ENCODE data around the gene PLEKHA7.
"Not testable (repeated sequence)": the region's sequence is repeated elsewhere in the genome, so short reads cannot be mapped to it uniquely, and the experiment has no call there.

PLEKHA7 gene

DNA sequence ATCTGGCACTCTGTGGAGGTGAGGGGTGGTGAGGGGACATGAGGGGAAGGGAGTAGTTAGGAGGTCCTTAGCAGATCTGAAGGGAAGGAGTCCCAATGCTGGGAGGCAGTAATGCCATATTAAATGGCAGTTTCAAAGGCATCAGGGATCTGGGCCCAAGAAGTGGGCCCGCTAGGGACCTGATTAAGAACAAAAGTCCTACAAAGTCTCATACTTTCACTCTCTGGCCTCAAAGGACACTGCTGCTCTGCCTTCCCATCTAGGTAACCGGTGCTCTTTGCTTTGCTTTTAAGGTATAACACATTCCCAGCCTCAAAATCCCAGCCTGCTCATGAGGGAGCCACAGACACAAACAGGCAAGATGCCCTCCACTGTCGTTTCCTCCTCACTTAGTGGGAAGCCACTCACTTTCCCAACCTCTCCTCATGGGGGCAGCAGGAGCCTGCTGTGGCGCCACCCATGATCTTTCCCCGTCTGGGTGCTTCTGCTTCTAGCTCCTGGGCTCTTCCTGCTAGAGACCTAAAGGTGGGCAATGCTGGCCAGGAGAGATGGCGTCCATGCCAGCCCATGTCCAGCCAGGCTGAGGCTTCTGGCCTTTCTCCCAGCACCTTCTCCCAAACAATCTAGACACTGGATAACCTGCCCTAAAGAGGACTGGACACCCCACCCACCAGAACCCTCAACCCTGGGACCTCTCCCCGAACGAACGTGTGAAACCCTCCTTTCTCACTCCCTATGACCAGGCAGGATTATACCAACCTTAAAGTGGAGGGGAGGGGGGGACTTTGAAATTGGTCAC, 68.3 kb downstream of the PLEKHA7 start:
- DNase-seq (ENCODE audit: low read depth in 2 of 2): no peak

DNA sequence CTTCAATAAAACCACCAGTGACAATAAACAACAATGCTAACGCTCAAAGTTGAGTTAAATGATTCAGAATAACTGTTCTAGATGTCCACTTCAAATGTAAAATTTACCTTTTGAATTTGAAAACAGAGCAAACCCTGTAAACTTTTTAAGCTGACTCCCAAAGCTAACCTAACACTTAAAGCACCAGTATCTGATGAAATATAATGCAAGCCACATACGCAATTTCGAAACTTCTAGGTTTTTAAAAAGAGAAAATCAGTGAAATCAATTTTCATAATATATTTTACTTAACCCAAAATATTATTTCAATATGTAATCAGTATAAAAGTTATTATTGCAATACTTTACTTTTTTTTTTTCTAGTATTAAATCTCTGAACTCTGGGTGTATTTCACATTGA, 71.3 kb downstream of the PLEKHA7 start:
- no peak for DNase-seq (ENCODE audit: low read depth in 2 of 2)

DNA sequence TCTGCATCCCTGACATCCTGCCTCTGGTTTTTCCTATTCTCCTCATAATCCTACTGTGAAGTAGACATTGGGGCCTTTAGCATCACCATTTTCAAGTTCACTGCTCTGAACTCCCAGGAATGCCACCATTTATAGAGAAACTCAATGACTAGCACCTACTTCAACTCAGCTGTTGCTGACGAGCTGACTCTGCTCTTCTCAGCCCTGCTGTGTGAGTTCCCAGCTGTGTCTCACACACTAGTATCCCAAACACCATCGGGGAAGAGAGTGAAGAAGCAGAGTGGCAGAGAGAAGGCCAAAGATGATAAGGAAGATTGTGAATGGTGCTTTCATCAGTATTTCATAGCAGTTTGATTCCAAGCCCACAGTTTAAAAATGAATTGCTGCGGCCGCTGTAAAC, 71.9 kb downstream of the PLEKHA7 start:
- DNase-seq (ENCODE audit: low read depth in 2 of 2): no peak

DNA sequence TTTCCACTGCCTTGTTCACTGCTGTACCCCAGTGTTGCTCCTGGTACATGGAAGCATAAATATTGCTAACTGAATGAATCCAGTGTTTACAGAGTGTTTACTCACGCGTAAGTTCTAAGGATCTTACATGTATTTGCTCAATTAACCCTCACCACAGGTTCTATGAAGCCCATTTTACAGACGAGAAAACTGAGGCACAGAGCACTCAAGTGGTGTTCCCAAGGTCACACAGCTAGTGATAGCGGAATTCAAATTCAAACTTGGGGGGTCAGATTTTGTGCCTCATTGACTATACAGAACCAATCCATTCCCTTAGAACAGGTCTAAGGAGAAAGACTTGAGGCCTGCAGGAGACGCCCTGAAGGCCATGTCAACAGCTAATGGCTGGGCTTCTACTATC, 72.3 kb downstream of the PLEKHA7 start:
- DNase-seq (ENCODE audit: low read depth in 2 of 2): no peak

DNA sequence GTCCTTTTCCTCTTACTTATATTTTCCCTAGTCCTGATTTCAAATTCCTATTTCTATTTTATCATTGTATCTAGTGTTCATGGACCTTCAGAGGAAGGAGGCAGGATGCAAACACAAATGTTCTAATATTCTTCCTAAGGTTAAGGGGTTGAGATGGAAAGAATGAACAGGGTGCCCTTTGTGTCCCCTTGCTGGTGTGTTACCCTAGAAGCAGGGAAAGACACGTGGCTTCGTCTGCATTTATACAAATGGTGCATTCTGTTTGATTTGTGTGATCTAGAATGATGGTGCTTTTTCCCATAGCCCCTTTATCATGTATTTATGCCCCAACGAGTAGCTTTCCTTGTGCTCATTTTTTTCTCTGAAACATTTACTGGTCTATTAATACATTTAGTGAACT, 76.2 kb downstream of the PLEKHA7 start:
- DNase-seq (ENCODE audit: low read depth in 2 of 2): no peak

DNA sequence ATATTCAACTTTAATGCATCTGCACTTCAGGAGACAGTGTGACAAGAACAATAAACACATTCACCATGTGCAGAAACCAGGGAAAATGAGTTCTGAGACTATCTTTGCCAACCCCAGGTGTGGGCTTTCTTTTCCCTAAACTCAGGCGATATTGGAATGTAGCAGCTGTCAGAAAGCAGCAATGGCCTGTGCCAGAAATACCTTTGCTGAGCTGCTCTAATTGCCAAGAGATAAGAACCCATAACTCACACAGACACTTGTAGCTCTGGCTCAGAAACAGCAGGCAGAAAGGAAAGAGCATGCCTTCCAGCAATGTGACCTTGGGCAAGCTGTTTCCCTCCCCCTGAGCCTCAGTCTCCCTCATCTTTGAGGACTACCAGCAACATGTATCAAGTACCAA, 77.6 kb downstream of the PLEKHA7 start:
- no peak for DNase-seq (ENCODE audit: low read depth in 2 of 2)

DNA sequence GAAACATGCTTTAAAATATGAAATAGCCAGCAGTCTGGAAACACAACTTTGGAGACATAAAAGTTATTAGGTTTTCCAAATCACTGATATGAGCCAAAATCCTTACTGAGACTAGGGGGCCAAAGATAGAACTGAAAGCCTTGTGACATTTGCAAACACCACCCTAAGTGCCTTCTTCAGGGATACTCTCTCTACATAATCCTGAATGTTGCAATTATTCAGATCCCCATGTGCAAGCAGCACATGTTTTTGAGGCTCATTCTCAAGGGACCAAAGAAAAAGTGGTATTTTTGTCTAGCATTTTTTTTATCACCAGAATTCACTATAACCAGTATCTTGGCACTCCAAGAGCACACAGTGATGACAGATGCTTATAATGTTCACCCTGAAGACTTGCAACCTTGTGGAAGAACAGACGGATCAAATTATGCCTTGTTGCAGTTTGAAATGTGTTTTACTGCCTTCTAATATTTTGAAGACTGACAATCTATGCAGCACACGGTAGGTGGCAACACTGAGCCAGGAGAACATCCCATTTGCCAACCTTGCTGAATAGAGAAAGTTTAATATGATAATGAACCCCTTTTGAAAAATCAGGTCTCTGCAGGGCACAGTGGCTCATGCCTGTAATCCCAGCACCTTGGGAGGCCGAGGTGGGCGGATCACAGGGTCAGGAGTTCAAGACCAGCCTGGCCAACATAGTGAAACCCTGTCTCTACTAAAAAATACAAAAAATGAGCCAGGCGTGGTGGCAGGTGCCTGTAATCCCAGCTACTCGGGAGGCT, 78.5 kb downstream of the PLEKHA7 start:
- peak; percentile 57 to 63 for DNase-seq (ENCODE audit: low read depth in 2 of 2)

DNA sequence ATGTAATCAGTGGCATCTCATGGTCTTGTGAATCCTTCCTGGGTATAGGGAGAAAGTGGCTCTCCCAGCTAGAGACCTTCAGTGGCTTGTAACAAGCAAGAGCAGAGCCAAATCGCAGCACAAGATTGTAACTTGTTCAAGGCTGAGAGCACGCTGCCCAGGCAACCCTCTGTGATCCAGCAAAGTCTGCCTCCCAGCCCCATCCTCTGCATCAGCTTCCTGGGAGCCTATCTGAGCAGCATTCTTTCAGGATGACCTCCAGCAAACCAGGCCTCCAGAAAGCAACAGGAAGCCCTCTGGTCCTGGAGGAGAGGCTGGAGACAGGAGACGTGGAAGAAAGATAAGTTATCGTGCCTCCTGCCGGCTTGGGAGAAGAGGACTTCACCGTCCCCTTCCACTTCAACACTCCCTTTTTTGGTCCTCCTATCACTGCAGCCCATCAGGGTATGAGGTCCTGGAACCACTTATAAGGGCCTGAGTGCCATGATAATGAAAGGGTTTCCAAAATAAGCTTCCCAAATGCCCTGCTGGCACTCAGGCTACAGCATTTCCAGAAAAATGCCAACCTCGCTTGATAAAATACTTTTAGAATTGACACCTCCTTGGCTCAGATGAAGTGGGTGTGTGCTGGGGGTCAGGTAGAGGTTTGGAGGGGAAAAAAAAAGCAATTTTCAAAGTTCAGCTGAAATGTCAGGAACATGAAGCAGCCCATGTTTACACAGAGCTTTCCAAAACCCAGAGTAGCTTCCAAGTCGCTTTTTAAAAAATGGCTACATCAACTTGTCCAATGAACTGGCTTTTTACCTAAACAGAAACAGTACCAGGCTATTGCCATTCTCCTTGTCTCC, 80.2 kb downstream of the PLEKHA7 start:
- DNase-seq (ENCODE audit: low read depth in 2 of 2): no peak

DNA sequence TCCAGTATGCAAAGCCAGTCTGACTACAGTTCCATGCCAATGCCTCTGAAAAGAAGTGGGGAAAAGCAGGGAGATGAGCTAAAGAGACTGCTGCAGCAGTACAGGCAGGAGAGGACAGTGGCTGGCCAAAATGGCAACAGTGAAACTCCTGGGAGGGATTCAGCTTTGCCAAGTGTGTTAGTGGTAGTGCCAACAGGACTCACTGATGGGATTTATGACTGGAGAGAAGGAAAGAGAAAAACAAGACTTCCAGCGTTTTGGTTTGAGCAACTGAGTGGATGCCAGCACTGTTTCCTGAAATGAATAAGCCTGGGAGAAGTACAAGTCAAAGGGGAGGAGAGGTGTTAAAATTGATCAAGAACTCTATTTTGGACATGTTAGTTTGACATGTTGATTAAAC, 80.9 kb downstream of the PLEKHA7 start:
- DNase-seq (ENCODE audit: low read depth in 2 of 2): no peak

DNA sequence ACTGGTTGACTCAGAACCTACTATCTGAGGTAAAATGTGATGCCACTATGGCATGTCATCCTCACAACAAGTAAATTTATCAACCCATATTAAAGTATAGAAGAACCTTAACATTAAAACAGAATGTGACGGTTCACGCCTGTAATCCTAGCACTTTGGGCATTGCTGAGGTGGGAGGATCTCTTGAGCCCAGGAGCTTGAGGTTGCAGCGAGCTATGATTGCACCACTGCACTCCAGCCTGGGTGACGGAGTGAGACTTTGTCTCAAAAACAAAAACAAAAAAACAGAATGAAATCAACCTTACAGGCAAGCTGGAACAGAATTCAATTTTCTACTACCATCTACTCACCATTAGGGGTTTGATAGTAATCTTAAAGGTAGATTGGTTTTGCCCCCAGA, 86.2 kb downstream of the PLEKHA7 start:
- DNase-seq (ENCODE audit: low read depth in 2 of 2): no peak

DNA sequence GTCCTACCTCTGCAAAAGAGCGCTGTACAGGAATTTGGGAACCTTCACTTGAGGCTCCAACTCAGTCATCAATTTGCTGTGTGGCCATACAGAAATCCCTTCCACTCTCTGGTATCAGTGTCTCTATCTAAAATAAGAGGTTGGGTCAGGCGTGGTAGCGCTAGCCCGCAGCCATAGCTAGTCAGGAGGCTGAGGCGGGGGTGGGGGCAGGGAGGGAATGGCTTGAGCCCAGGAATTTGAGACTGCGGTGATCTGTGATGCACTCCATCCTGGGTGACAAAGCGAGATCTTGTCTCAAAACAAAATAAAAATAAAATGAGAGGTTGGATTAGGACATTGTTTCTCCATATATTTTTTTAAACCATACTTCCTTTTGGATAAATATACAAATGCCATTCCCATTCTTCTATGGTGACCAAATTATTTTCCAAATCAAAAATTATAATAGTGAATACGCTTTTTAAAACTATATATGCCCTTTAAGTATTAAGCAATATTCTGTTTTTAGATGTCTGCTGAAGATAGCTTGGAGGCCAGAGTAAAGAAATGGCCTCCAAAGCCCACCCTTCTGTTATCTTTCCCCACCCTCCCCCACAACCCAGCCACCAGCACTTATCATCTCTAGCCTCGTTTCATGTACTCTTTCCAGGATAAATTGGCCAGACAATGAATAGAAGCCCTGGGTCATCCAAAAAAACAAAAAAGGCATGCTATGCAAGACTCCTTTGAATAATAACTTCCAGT, 87.2 kb downstream of the PLEKHA7 start:
- DNase-seq (ENCODE audit: low read depth in 2 of 2): no peak

DNA sequence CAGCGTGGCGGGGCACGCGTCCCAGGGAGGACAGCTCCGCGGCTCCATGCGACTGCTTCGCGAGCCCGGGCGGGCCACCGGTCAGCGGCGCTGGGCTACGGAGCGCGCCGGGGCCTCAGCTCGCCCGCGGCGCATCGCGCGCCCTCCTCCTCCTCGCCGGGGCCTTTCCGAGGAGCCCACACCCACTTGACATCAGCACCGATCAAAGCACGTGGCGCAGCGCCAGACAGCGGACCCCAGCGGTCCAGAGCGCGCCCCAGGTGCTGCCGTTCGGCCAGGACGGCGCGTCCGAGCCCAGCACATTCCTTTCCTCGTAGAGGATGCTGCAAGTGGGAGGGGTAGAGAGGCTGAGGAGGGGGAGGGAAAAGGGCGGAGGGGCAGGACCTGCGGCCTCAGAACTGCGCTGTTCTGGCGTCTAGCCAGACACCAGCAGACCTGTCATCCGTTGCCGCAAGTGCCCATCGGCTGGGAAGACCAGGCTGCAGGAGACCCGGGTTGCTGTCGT, 88.6 kb downstream of the PLEKHA7 start:
- no peak for DNase-seq (ENCODE audit: low read depth in 2 of 2)

DNA sequence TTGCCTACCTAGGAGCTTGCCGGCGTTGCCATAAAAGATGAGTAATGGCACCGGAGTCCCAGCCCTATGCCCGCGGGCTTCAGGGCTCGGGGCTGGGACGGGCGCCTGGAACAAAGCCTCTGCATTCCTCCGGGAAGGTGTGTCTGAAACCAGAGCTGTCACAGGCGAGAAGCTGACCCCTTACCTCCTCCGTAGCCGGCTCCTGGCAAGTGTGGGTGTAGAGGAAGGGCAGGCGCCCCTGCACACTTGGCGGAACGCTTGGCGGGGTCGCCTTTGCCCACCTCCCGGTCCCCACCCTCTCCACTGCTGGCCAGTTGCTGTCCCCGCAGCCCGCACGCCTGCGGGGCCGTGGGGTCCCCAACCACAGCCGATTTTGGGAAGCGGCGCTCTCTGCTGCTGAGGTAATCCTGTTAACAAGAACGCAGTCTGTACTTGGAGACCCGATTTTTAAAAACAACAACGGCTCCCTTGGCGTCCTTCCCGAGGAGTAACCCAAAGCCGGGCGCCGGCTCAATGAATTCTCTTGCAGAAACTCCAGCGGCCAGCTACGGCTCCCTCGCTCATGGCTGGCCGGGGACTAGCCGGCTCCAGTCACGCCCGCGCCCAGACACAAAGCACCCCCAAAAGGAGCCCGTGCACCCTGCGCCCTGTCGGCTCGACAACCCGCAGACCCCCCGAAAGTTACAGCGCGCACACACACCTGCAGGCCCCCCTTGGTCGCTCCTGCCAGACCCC, 89.2 kb downstream of the PLEKHA7 start:
- peak in 1 of 2 experiments; percentile 6 for DNase-seq (ENCODE audit: low read depth in 2 of 2)

DNA sequence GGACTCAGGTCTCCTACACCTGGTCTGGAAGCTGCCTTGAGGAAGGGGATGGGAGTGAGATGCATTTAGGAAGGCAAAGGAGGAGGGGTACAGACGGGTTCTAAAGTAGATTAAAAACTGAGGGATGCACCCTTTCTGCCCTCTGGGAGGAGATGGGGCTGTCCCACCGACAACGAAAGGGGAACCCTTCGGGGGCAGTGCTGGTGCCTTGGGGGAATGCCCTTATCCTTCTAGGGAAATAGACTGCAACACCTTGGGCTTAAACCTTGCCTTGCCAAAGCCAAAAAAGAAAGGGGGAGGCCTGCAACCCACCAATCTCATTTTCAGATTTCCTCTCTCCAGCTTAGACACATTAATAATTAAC, 89.8 kb downstream of the PLEKHA7 start:
- no peak for DNase-seq (ENCODE audit: low read depth in 2 of 2)

DNA sequence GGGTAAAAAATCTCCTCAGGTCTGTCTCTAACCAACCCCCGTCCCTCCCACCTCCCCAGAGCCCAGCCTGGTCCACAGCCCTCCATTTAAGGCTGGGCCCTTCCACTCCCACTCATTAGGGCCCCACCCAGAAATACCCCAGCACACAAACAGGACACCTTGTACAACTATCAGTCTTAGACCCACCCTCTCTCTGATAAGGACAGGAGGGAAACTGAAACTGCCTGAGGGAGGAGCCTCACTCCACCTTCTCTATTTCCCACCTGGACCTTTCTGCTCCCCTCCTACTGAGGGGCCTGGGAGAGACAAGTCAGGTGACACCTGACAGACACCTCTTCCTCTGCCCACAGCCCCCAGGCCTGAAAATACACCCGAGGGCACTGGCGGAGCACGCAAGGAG, 90.2 kb downstream of the PLEKHA7 start:
- DNase-seq (ENCODE audit: low read depth in 2 of 2): no peak

DNA sequence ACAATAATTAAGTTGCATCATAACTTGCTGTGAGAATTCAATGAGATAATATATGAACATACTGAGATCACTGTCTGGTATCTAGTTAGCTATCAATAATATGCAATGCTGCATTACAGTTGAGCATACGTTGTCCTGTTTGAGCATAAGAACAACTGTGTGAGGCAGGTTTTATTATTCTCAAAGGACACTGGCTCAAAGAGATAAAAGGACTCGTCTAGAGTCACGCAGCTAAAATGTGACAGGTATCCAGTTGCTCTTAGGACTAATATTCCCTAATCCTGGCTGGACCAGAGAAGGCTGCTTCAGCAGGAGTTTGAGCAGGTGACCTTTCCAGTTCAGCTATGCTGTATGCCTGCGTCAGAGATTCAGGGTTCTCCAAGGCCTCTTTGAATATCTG, 92.5 kb downstream of the PLEKHA7 start:
- DNase-seq (ENCODE audit: low read depth in 2 of 2): no peak

DNA sequence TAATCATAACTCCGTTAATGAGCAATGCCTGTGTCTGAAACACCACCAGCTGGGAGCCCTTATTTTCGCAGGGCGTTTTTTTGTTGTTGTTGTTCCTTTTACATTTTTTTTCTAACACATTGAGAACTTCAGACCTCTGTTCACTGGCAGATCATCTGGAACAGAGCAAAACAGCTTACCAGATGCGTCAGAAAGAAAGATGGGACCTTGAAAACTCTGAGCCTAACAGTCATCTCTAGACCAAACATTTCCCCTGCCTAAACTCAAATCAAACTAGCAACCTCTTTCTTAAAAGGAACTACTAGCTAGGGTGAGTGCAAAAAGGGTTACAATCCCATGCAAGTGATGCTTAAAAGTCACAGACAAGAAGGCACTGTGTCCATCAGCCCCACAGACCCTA, 93.2 kb downstream of the PLEKHA7 start:
- DNase-seq (ENCODE audit: low read depth in 2 of 2): no peak

DNA sequence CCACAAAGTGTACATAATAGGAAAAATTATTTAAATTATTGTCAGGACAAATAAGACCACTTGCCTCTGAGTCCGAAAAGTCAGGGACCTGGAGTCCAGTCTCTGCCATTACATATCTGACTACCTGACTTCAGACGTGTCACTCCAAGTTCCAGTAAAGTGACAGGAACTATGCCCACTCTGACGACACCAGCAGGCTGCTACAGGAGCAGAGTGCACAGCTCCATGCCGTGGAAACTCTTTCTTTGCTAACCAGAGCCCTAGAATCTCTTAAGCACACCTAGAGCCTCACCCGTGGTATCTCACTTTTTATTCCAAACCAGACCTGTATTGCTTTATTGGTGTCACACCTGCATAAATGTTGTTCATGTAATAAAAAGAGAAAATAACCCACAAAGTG, 93.7 kb downstream of the PLEKHA7 start:
- no peak for DNase-seq (ENCODE audit: low read depth in 2 of 2)

DNA sequence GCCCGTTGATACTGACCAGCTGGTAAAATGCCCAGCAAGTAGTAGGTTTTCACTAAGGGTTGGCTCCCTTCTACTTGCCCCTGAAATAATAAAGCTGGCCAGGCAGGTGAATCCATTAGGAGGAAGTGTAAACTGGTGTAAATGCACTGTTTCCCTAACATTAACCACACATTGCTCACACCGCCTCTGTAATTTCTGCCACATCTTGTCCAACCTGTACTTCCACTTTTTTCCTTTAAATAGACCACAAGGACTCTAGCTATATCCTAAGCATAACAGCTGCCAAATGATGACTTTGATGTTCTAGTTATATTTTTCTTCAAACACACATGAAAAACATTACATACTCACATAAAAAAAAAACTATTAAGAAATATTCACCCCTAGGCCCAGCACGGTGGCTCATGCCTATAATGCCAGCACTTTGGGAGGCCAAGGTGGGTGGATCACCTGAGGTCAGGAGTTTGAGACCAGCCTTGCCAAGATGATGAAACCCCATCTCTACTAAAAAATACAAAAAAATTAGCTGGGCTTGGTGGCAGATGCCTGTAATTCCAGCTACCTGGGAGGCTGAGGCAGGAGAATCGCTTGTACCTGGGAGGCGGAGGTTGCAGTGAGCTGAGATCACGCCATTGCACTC, 95.6 kb downstream of the PLEKHA7 start:
- not testable (repeated sequence) for DNase-seq (ENCODE audit: low read depth in 2 of 2)

DNA sequence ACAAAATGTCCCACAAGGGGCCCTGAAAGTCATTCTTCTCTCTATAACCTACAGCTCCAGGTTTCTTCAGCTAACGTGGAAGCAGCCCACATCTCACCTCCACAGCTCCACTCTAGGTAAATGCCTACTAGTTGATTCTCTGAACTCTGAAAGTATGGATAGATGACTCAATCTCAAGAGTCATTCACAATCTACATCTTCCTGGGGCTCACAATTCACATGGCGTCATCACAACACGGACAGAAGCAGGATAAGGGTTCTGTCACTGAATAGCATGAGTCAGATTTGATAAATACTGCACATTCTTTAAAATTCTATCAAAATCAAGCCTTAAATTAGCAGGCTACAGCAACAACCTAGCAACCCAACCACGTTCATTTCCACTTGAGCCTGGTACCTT, 96.3 kb downstream of the PLEKHA7 start:
- DNase-seq (ENCODE audit: low read depth in 2 of 2): no peak

Data from fibroblast of skin of left quadriceps (primary cell).